K562 (cell line): ENCODE data around the gene IPO5. TPM values are rescaled to one million over a fixed set of nuclear protein-coding genes. Genes with fewer than 3 reads are reported as not detected.

Experiments
- ATAC-seq: fragments of 200-7000 bp; cut with Tn5 transposase; 3 replicates; pipeline ENCODE4 v1.9.1; 2020; ENCODE audit warnings: moderate library complexity
- BruUV-seq: library from RNA; stranded (reverse); fragments of 400-500 nt; replicated peaks from 2 replicates; lab custom pipeline; 2021; lab: Mats Ljungman, UMichigan
- CTCF ChIA-PET: fragments of 300-600 bp; formaldehyde crosslinking; extraction: SDS; loops from one replicate; lab custom pipeline; 2021; ENCODE audit warnings: low intra/inter-chr PET ratio; lab: Yijun Ruan, JAX
- POLR2A ChIA-PET: fragments of 300-600, 350-650 bp; sonication (Branson Sonifier 250); formaldehyde crosslinking; extraction: SDS; loops from one replicate; lab custom pipeline; 2021; ENCODE audit warnings: antibody characterized with exemption, inconsistent platforms; lab: Yijun Ruan, JAX
- DNase-seq, 4 experiments: peaks; one replicate each; pipeline versions ENCODE4 v3.0.0 to v3.0.0-alpha.2; 2011 to 2018; ENCODE audit warnings: low spot score in 3 of 4, mixed read lengths in 3 of 4; ENCODE audit errors: extremely low read depth in 1 of 4
- FAIRE-seq: peaks from 2 replicates; lab custom pipeline; 2011; peaks lifted over from hg19 to GRCh38; lab: Jason Lieb, UNC
- H2AFZ ChIP-seq: 2 replicates; pipeline ENCODE4 v1.6.0; 2011; ENCODE audit warnings: low read depth, low read length, control low read depth, inconsistent platforms
- H3K27ac ChIP-seq: fragments of 200-600 bp; 3 replicates; pipeline ENCODE4 v1.8.0; 2011; ENCODE audit warnings: low read depth, mild to moderate bottlenecking, control low read depth, inconsistent platforms, low read length, moderate library complexity, mixed read lengths; ENCODE audit errors: extremely low read depth
- H3K27me3 ChIP-seq, 2 experiments: fragments of 300-600 bp in 1 of 2; 2 replicates in 1 of 2; 3 replicates in 1 of 2; pipeline versions ENCODE4 v1.6.0 to v1.8.0; 2011; ENCODE audit warnings: inconsistent platforms in 2 of 2, low read length in 2 of 2, mild to moderate bottlenecking in 1 of 2, mixed read lengths in 1 of 2, moderate library complexity in 1 of 2; ENCODE audit not compliant: control insufficient read depth in 2 of 2, insufficient read depth in 2 of 2
- H3K36me3 ChIP-seq: fragments of 300-600 bp; 3 replicates; pipeline ENCODE4 v1.8.0; 2011; ENCODE audit warnings: mild to moderate bottlenecking, low read length, inconsistent platforms; ENCODE audit not compliant: control insufficient read depth, insufficient read depth
- H3K4me1 ChIP-seq, 2 experiments: fragments of 200-600 bp in 1 of 2; replicated peaks in 1 of 2; 2 replicates in 1 of 2; 3 replicates in 1 of 2; pipeline versions ENCODE4 v1.5.1 to v1.8.0; 2011; ENCODE audit warnings: inconsistent platforms in 2 of 2, low read length in 2 of 2, mild to moderate bottlenecking in 1 of 2, mixed read lengths in 1 of 2, moderate library complexity in 1 of 2; ENCODE audit not compliant: control insufficient read depth in 2 of 2, insufficient read depth in 2 of 2
- H3K4me2 ChIP-seq: 2 replicates; pipeline ENCODE4 v1.6.1; 2011; ENCODE audit warnings: low read length, control low read depth, inconsistent platforms, mixed read lengths; ENCODE audit not compliant: insufficient read depth
- H3K4me3 ChIP-seq: fragments of 200-600 bp; sonication (generic), shearing (Covaris generic); 2 replicates; pipeline ENCODE4 v1.5.1; 2016; ENCODE audit warnings: control low read depth, inconsistent platforms
- H3K79me2 ChIP-seq: fragments of 200-600 bp; 3 replicates; pipeline ENCODE4 v1.8.0; 2011; ENCODE audit warnings: low read length, inconsistent platforms; ENCODE audit not compliant: control insufficient read depth, insufficient read depth
- H3K9ac ChIP-seq, 2 experiments: 2 replicates each; pipeline versions ENCODE4 v1.6.0 to v1.6.1; 2011; ENCODE audit warnings: low read depth in 2 of 2, low read length in 2 of 2, control low read depth in 1 of 2, inconsistent platforms in 1 of 2, mild to moderate bottlenecking in 1 of 2, mixed read lengths in 1 of 2; ENCODE audit not compliant: insufficient read depth in 1 of 2
- H3K9me1 ChIP-seq: one replicate; pipeline ENCODE4 v1.6.0; 2011; ENCODE audit warnings: inconsistent platforms, mild to moderate bottlenecking, low read length, moderate library complexity; ENCODE audit not compliant: control insufficient read depth, insufficient read depth
- H3K9me3 ChIP-seq: replicated peaks from 2 replicates; pipeline ENCODE4 v1.5.1; 2011; ENCODE audit warnings: low read depth, low read length, inconsistent platforms; ENCODE audit not compliant: control insufficient read depth, insufficient read depth
- H4K20me1 ChIP-seq: replicated peaks from 2 replicates; pipeline ENCODE4 v1.6.1; 2011; ENCODE audit warnings: low read length, inconsistent platforms, mixed read lengths; ENCODE audit not compliant: control insufficient read depth, insufficient read depth
- HMG20A ChIP-seq: fragments of 450-650 bp; formaldehyde crosslinking; conservative IDR thresholded peaks from 2 replicates; pipeline ENCODE4 v1.4.0; 2020; ENCODE audit warnings: mild to moderate bottlenecking, mixed read lengths
- ZNF740 ChIP-seq, 3 experiments: fragments of 200-800 bp in 1 of 3; sonication (Bioruptor generic) in 1 of 3; sonication (generic) in 1 of 3; formaldehyde crosslinking in 1 of 3; IDR thresholded peaks; 2 replicates each; pipeline versions ENCODE4 v1.6.1 to v1.8.0; 2016 to 2022; ENCODE audit warnings: mild to moderate bottlenecking in 2 of 3, missing compliant biosample characterization in 2 of 3, missing genetic modification characterization in 2 of 3, missing genetic modification reagents in 1 of 3
- WGBS: fragments of 100-300 bp; shearing (Covaris generic); methylation state at CpG from one replicate; pipeline ENCODE4 v1.1.6; 2016; ENCODE audit warnings: low coverage, mixed read lengths; ENCODE audit not compliant: insufficient coverage; ENCODE audit errors: missing lambda C conversion rate; 5-methylcytosine and 5-hydroxymethylcytosine counted together
- in situ Hi-C: fragments of 300-500 bp; cut with MboI; formaldehyde crosslinking; loops from 4 replicates; pipeline ENCODE4 v1.15.0; 2018; ENCODE audit warnings: inconsistent platforms, mixed read lengths
- intact Hi-C: fragments of 100-400 bp; cut with micrococcal nuclease; formaldehyde crosslinking; loops from 2 replicates; pipeline ENCODE4 v1.14.2; 2022
- polyA plus RNA-seq, 8 experiments: library from polyadenylated mRNA; depleted of rRNA in 4 of 8; stranded (reverse) in 5 of 8; unstranded in 3 of 8; fragments of >200 nt; fragmentation: Nextera tagmentation in 2 of 8; fragmentation: Illumina TruSeq in 1 of 8; extraction: Ambion mirVana in 2 of 8; extraction: Trizol in 1 of 8; gene quantifications; 2 replicates each; pipeline versions ENCODE4 v1.2.1 to v1.2.3, GENCODE V29; 2011 to 2014; ENCODE audit warnings: inconsistent platforms in 1 of 8, missing spikeins in 1 of 8
- total RNA-seq, 7 experiments: library from RNA; depleted of rRNA in 6 of 7; stranded (reverse); fragments of >200 nt in 6 of 7; fragmentation: Illumina TruSeq in 2 of 7; extraction: Trizol in 2 of 7; gene quantifications; 2 replicates each; pipeline versions ENCODE4 v1.2.1 to v1.2.3, GENCODE V29; 2011 to 2021; ENCODE audit warnings: low replicate concordance in 1 of 7
- TF ChIP-seq, protein P1 (sequence below): fragments of 450-650 bp; IDR thresholded peaks from 2 replicates; pipeline ENCODE4 v1.6.1; 2016

IPO5 gene
- total and polyA plus RNA-seq, 9 of the 15 experiments (the other 6 are each of a cell fraction or from before 2014, with no cell fraction given), result 45.8 to 206 (median 134) TPM

DNA sequence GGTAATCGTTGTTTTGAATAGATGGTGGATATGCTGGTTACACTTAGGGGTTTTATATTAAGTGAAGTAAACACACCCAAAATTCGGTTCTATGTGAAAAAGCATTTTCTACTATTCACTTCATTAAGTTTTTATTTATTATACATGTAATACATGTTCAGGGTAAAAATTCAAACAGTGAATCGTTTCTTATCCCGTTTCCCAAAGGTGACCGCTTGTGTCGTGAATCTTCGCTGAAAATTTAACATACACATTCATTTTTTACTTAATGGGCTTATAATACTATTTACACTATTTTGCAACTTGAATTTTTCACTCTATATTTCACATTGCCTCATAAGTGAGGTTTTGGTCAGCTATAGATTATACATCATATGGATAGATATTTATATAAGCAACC lies 24.5 kb downstream of the IPO5 start:
- ATAC-seq, result no peak
- no peak for TF ChIP-seq HMG20A (CRISPR knock-in tag)
- TF ChIP-seq, protein P1, sequence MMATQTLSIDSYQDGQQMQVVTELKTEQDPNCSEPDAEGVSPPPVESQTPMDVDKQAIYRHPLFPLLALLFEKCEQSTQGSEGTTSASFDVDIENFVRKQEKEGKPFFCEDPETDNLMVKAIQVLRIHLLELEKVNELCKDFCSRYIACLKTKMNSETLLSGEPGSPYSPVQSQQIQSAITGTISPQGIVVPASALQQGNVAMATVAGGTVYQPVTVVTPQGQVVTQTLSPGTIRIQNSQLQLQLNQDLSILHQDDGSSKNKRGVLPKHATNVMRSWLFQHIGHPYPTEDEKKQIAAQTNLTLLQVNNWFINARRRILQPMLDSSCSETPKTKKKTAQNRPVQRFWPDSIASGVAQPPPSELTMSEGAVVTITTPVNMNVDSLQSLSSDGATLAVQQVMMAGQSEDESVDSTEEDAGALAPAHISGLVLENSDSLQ, result no peak
- no peak for TF ChIP-seq ZNF740 (CRISPR knock-in tag; IDR thresholded peaks at IDR 0.05)
- no peak for TF ChIP-seq ZNF740 (tag; IDR thresholded peaks at IDR 0.05)
- Histone ChIP-seq H3K9me1 (no peaks in the 10 kb centered on the region), H3K27me3 (no peaks in the 10 kb centered on the region), H3K27ac (peak overlapping the region; percentile 70; the same call in 2 of the 3 replicates), H3K4me1 (peaks cover 4% of the 10 kb centered on the region in 2 experiments; a peak in 3 of 5 replicates), H3K4me2 (peak overlapping the region; percentile 84), H3K4me3 (peak overlapping the region; percentile 61), H3K9ac (peak overlapping the region in 1 of 2 experiments; percentile 81; a peak in 2 of 4 replicates), H3K9me3 (no peaks in the 10 kb centered on the region), H3K36me3 (peaks cover 31% of the 10 kb centered on the region), H2AFZ (no peak overlapping the region), H4K20me1 (no peaks in the 10 kb centered on the region; the same call in 1 of the 2 replicates), H3K79me2 (peaks cover 60% of the 10 kb centered on the region)
- in situ Hi-C loops (no loop called here), intact Hi-C loops (no loop called here)
- 4% methylated on average over 7 of the region's 7 CpGs for WGBS
- BruUV-seq, result no TSS peak
- ChIA-PET CTCF (no interaction called here), POLR2A (no interaction called here)
- no peak for DNase-seq
- no peak for FAIRE-seq
